Stimulated activated CD4-positive, alpha-beta T cell treated with anti-CD3 and anti-CD28 coated beads, Interleukin-4, amount 100 ng/mL, for 4 hours (primary cell): ENCODE data around the gene CENPK.
"Not testable (repeated sequence)": the region's sequence is repeated elsewhere in the genome, so short reads cannot be mapped to it uniquely, and the experiment has no call there.

Experiments
- DNase-seq, 2 experiments: peaks; one replicate each; pipeline ENCODE4 v3.0.0-alpha.2; 2020

The CENPK gene

GRCh38 chr5:65506961-65507360 is 56.0 kb downstream of the CENPK start:
- no peak for DNase-seq

GRCh38 chr5:65489119-65489518 is 73.8 kb downstream of the CENPK start:
- DNase-seq: no peak

- DNase-seq: not testable (repeated sequence)
These were observed 74.8 kb downstream of the CENPK start for GRCh38 chr5:65488038-65488687.

- not testable (repeated sequence) for DNase-seq
These were observed 76.2 kb downstream of the CENPK start for GRCh38 chr5:65486803-65487202.

- DNase-seq: no peak
These were observed 77.6 kb downstream of the CENPK start for GRCh38 chr5:65485405-65485804.

- DNase-seq: no peak
These were observed 79.2 kb downstream of the CENPK start for GRCh38 chr5:65483546-65484346.

GRCh38 chr5:65482736-65483545 is 80.0 kb downstream of the CENPK start:
- no peak for DNase-seq

GRCh38 chr5:65482296-65482735 is 80.7 kb downstream of the CENPK start:
- no peak for DNase-seq

GRCh38 chr5:65481635-65482295 is 81.2 kb downstream of the CENPK start, which contains the start of gene ADAMTS6:
ADAMTS6 (minus strand) TSS chr5:65481920; CDS start chr5:65473673, 8,247 bp downstream.
- peak; percentile 67 to 79 for DNase-seq

- DNase-seq: no peak
These were observed 81.8 kb downstream of the CENPK start for GRCh38 chr5:65481171-65481581.

GRCh38 chr5:65480306-65480865 is 82.6 kb downstream of the CENPK start:
- DNase-seq: peak in 1 of 2 experiments; percentile 8

GRCh38 chr5:65479527-65479926 is 83.4 kb downstream of the CENPK start:
- DNase-seq: no peak

- DNase-seq: no peak
These were observed 84.6 kb downstream of the CENPK start for GRCh38 chr5:65478336-65478735.

- no peak for DNase-seq
These were observed 87.1 kb downstream of the CENPK start for GRCh38 chr5:65475895-65476294.

- no peak for DNase-seq
These were observed 87.6 kb downstream of the CENPK start for GRCh38 chr5:65475336-65475735.

GRCh38 chr5:65474130-65474711 is 88.7 kb downstream of the CENPK start:
- DNase-seq: no peak

GRCh38 chr5:65468633-65469032 is 94.3 kb downstream of the CENPK start:
- no peak for DNase-seq
